ENCODE results near the gene TMEM132D.

Gene TMEM132D

GRCh38 chr12:129873111-129873832 lies 30.6 kb downstream of the TMEM132D start:
- no peak for DNase-seq (ENCODE audit: low spot score)

GRCh38 chr12:129871991-129872972 lies 31.5 kb downstream of the TMEM132D start:
- DNase-seq (ENCODE audit: low spot score), result no peak

- DNase-seq (ENCODE audit: low spot score), result no peak
Measured at GRCh38 chr12:129870796-129871195, 33.0 kb downstream of the TMEM132D start.

GRCh38 chr12:129870136-129870535 lies 33.7 kb downstream of the TMEM132D start:
- DNase-seq (ENCODE audit: low spot score), result no peak

GRCh38 chr12:129868575-129868974 lies 35.2 kb downstream of the TMEM132D start:
- no peak for DNase-seq (ENCODE audit: low spot score)

- DNase-seq (ENCODE audit: low spot score), result no peak
Measured at GRCh38 chr12:129863938-129864337, 39.9 kb downstream of the TMEM132D start.

- DNase-seq (ENCODE audit: low spot score), result no peak
Measured at GRCh38 chr12:129862561-129863175, 41.2 kb downstream of the TMEM132D start.

GRCh38 chr12:129861951-129862350 lies 41.9 kb downstream of the TMEM132D start:
- DNase-seq (ENCODE audit: low spot score), result no peak

- DNase-seq (ENCODE audit: low spot score), result no peak
Measured at GRCh38 chr12:129854591-129854990, 49.2 kb downstream of the TMEM132D start.

- DNase-seq (ENCODE audit: low spot score), result no peak
Measured at GRCh38 chr12:129851296-129851695, 52.5 kb downstream of the TMEM132D start.

GRCh38 chr12:129848876-129849275 lies 54.9 kb downstream of the TMEM132D start:
- no peak for DNase-seq (ENCODE audit: low spot score)

GRCh38 chr12:129847063-129847462 lies 56.8 kb downstream of the TMEM132D start:
- no peak for DNase-seq (ENCODE audit: low spot score)

- DNase-seq (ENCODE audit: low spot score), result no peak
Measured at GRCh38 chr12:129844662-129845220, 59.1 kb downstream of the TMEM132D start.

- no peak for DNase-seq (ENCODE audit: low spot score)
Measured at GRCh38 chr12:129841251-129841650, 62.6 kb downstream of the TMEM132D start.

- DNase-seq (ENCODE audit: low spot score), result no peak
Measured at GRCh38 chr12:129840145-129840884, 63.5 kb downstream of the TMEM132D start.

- no peak for DNase-seq (ENCODE audit: low spot score)
Measured at GRCh38 chr12:129839679-129840078, 64.1 kb downstream of the TMEM132D start.

- DNase-seq (ENCODE audit: low spot score), result no peak
Measured at GRCh38 chr12:129831294-129831693, 72.5 kb downstream of the TMEM132D start.

- DNase-seq (ENCODE audit: low spot score), result no peak
Measured at GRCh38 chr12:129830796-129831195, 73.0 kb downstream of the TMEM132D start.

GRCh38 chr12:129827866-129828384 lies 75.9 kb downstream of the TMEM132D start:
- DNase-seq (ENCODE audit: low spot score), result no peak

- DNase-seq (ENCODE audit: low spot score), result no peak
Measured at GRCh38 chr12:129827102-129827865, 76.5 kb downstream of the TMEM132D start.

All from cerebellar cortex (tissue), 1 donor.